GM18507 (cell line): ENCODE results near the gene STAT6.
A peak's percentile ranks its signal among the peaks of the same experiment; 100 is the strongest.
"Not testable (repeated sequence)": the region's sequence is repeated elsewhere in the genome, so short reads cannot be mapped to it uniquely, and the experiment has no call there.

Experiments
- DNase-seq: peaks from one replicate; pipeline ENCODE4 v3.0.0; 2011; ENCODE audit warnings: low read depth; ENCODE audit not compliant: insufficient read length; ENCODE audit errors: extremely low spot score
- FAIRE-seq: peaks from 2 replicates; lab custom pipeline; 2011; peaks lifted over from hg19 to GRCh38; lab: Jason Lieb, UNC

STAT6 gene

GRCh38 chr12:57091638-57092528 is 19.3 kb downstream of the STAT6 start:
- no peak for FAIRE-seq

GRCh38 chr12:57090924-57091637 is 20.1 kb downstream of the STAT6 start:
- FAIRE-seq (no peak), DNase-seq (no peak)

More at GRCh38 chr12:57091638-57092528, 19.3 kb downstream of the STAT6 start:
- no peak for DNase-seq

- FAIRE-seq (no peak), DNase-seq (no peak)
These were observed 20.7 kb downstream of the STAT6 start for GRCh38 chr12:57090490-57090889.

GRCh38 chr12:57089271-57090245 is 21.6 kb downstream of the STAT6 start:
- DNase-seq, result no peak
- FAIRE-seq, result peak; percentile 44

- peak; percentile 81 for DNase-seq
- peak; percentile 78 for FAIRE-seq
These were observed 22.6 kb downstream of the STAT6 start, which contains the start of gene NAB2 for GRCh38 chr12:57088354-57089270. Gene NAB2, plus strand, starts transcription at chr12:57089114. Its CDS starts 158 bp downstream, at chr12:57089272.

DNA sequence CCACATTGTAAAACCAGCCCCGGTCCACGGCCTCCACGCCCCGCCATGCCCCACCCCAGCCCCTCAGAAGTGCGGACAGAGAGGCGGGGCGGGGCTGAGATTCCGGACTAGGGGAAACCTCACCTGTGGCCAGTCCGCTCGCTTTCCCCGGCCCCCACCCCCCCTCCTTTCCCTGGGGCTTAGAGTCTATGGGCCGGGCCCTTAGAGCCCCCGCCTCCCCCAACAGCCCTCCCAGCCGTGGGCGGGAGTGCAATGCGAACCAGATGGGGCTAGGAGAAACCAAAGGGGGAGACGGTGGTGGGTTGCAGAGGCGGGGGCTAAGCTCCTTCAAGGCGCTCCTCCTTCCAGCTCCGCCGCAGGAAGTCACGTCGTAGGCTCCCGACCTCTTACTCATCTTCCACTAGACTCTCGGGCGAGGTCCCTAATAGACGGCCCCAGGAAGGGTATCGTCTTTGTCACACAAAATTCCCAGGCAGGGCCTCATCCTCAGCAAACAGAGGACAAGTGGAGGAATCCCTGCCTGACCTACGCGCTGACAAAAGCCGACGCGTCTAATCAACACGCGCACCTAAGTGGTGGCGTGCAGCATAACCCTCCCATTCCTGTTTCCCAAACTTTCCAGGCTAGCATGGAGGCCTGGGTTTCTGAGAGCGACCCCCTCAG is 23.3 kb downstream of the STAT6 start:
- FAIRE-seq (peak; percentile 78), DNase-seq (no peak)

DNA sequence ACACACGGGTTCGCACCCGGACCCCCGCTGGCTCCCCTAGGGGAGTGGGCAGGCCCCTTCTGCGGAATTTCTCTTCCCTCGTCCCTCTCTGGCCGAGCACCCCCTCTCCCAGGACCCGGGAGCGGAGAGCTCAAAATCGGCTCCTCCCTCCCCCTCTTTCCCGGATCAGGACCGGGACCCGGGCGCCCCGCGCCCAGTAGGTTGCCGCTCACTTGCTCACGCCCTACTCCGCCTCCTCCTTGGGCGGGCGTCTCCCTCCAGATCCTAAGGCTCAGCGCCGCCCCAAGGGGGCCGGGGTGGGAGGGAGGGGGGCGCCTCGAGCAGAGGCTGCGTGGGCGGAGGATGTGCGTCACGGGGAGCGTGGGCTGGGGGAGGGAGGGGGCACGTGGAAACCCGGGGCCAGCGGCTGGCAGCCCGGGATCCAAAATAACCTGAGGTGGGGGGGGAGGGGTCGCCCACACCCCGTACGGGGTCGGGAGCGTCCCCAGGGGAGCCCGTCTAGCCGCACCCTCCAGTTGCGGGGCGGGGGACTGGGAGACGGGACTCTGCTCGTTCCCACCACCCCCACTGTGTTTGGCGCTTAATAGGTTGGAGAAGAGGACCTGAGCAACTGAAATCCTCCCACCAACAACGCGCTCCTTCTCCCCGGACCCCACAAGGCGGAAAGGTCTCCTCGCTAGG is 24.0 kb downstream of the STAT6 start:
- FAIRE-seq (no peak), DNase-seq (peak; percentile 76)

GRCh38 chr12:57086493-57087009 is 24.6 kb downstream of the STAT6 start:
- peak; percentile 59 for FAIRE-seq
- no peak for DNase-seq

GRCh38 chr12:57085999-57086492 is 25.1 kb downstream of the STAT6 start:
- FAIRE-seq (no peak), DNase-seq (no peak)

- DNase-seq, result no peak
These were observed 30.3 kb downstream of the STAT6 start for GRCh38 chr12:57080855-57081254.

GRCh38 chr12:57079821-57080220 is 31.3 kb downstream of the STAT6 start:
- DNase-seq, result no peak
- no peak for FAIRE-seq

More at GRCh38 chr12:57080855-57081254, 30.3 kb downstream of the STAT6 start:
- FAIRE-seq, result no peak

DNA sequence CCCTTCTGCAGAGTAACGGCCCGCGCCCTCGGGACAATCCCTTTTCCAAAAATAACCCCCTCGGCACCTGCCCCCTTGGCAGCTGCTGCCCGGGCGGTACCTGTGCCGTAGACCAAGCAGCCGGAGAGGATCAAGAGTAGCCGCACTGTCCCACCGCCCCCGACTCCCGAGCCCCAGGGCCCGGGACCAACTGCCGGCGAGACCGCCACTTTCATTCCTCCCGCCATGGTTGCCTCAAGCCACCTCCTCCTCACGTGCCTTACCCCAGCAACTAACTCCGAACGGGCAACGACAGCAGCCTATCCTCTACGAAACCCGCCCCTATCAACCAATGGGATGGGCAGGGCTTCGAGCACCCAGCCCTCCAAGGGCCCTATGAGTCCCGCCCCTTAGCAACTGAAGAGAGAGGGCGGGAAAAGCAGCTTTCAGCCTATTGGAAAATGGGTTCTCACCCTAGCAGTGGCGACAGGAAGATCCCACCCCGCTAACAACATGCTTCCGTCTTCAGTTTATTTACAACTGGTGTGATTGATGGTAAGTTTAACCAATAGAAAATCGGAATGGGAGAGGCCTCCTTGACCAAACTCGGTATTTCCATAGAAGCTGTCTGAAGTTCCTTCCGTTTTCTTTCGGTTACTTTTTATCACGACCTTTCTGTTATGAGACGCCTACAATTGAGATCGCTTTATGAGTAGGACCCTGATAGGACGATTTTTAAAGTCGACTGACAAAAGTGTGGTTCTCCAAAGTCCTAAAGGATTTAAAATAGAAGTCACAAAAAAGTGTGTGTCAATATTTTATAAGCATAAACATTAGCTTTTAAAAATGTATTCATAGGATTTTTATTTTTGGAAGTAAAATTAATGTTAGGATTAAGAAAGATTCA is 32.4 kb downstream of the STAT6 start, which contains the start of gene NEMP1:
Gene NEMP1 (minus strand): TSS at position 273 of the 886 bp plus-strand sequence. CDS start 46 bp downstream, at position 227.
- peak; percentile 85 for DNase-seq
- FAIRE-seq, result peak; percentile 99

GRCh38 chr12:57073566-57074450 is 37.4 kb downstream of the STAT6 start:
- not testable (repeated sequence) for FAIRE-seq, DNase-seq

DNA sequence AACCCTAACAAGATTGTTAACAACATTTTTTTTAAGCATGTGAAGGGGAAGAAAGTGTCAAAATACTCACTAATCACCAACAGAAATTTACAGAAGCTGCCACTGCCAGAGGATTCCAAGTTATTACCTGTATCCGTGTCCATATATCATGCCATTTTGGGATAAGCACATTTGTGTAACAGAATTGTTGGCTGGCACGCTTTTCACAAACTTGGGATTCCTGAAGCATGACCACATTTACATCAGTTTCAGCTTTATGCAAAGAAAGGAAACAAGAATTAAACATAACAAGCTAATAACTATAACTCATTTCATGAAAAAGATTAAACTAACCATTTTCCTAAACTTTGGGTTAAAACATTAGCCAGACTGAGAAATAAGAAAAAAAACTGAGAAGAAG is 38.5 kb downstream of the STAT6 start:
- DNase-seq (no peak), FAIRE-seq (peak; percentile 5)

- DNase-seq (no peak), FAIRE-seq (peak; percentile 92)
These were observed 41.6 kb downstream of the STAT6 start for GRCh38 chr12:57069523-57069922.
